Stimulated activated CD4-positive, alpha-beta T cell treated with anti-CD3 and anti-CD28 coated beads, Interleukin-4, amount 100 ng/mL, for 48 hours (primary cell): ENCODE data around the gene CASK.

Experiments
- DNase-seq, 2 donors: peaks; one replicate each; pipeline ENCODE4 v3.0.0-alpha.2; 2020; ENCODE audit warnings: low read depth in 2 of 2

CASK gene

GRCh38 chrX:41580423-41581064, 342.8 kb downstream of the CASK start:
- no peak for DNase-seq

- DNase-seq = no peak
These were observed 359.5 kb downstream of the CASK start for GRCh38 chrX:41563876-41564275.

- DNase-seq = peak; percentile 1 to 18
These were observed 362.3 kb downstream of the CASK start for GRCh38 chrX:41561045-41561444.

- no peak for DNase-seq
These were observed 363.9 kb downstream of the CASK start for GRCh38 chrX:41559235-41560052.

GRCh38 chrX:41558531-41558930, 364.8 kb downstream of the CASK start:
- no peak for DNase-seq

- DNase-seq = no peak
These were observed 366.4 kb downstream of the CASK start for GRCh38 chrX:41556958-41557357.

GRCh38 chrX:41553688-41554087, 369.7 kb downstream of the CASK start:
- no peak for DNase-seq

- DNase-seq = no peak
These were observed 374.9 kb downstream of the CASK start for GRCh38 chrX:41548411-41548810.

GRCh38 chrX:41543668-41544067, 379.7 kb downstream of the CASK start:
- DNase-seq = no peak

- DNase-seq = no peak
These were observed 380.3 kb downstream of the CASK start for GRCh38 chrX:41543025-41543424.

- no peak for DNase-seq
These were observed 380.8 kb downstream of the CASK start for GRCh38 chrX:41542536-41542935.

- no peak for DNase-seq
These were observed 381.2 kb downstream of the CASK start for GRCh38 chrX:41542135-41542534.

- DNase-seq = no peak
These were observed 382.0 kb downstream of the CASK start for GRCh38 chrX:41541386-41541785.

GRCh38 chrX:41538707-41539106, 384.6 kb downstream of the CASK start:
- DNase-seq = no peak

GRCh38 chrX:41530085-41530484, 393.3 kb downstream of the CASK start:
- DNase-seq = no peak

GRCh38 chrX:41529221-41529620, 394.1 kb downstream of the CASK start:
- no peak for DNase-seq

GRCh38 chrX:41528784-41529183, 394.6 kb downstream of the CASK start:
- DNase-seq = no peak

GRCh38 chrX:41526925-41527324, 396.4 kb downstream of the CASK start:
- no peak for DNase-seq

GRCh38 chrX:41526271-41526670, 397.1 kb downstream of the CASK start:
- no peak for DNase-seq

- DNase-seq = no peak
These were observed 400.7 kb downstream of the CASK start for GRCh38 chrX:41522671-41523070.

- no peak for DNase-seq
These were observed 401.3 kb downstream of the CASK start for GRCh38 chrX:41522081-41522480.

GRCh38 chrX:41519468-41519867, 403.9 kb downstream of the CASK start:
- DNase-seq = no peak

- no peak for DNase-seq
These were observed 404.5 kb downstream of the CASK start for GRCh38 chrX:41518841-41519220.
